ENCODE data around the gene GMPPA. TPM values are rescaled to one million over a fixed set of nuclear protein-coding genes. Genes with fewer than 3 reads are reported as not detected.

GMPPA gene
- total and polyA plus RNA-seq, 9 of the 15 experiments (the other 6 are each of a cell fraction or from before 2014, with no cell fraction given), result 7.0 to 101 (median 66.7) TPM

GRCh38 chr2:219495531-219496122, 3.1 kb upstream of the GMPPA start (continued):
- 0 out of 2 replicates have a peak, but pooled peaks have one; percentile 48 for TF ChIP-seq ZBTB7A (IDR thresholded peaks at IDR 0.05; ENCODE audit: borderline replicate concordance, control insufficient read depth, low read depth, low read length)
- TF ChIP-seq USF2 (CRISPR knock-in tag; IDR thresholded peaks at IDR 0.05), result peak; percentile 91
- 0 out of 4 replicates have a peak, but pooled peaks of 1 of the 2 experiments have one; percentile 28 for TF ChIP-seq RCOR1 (IDR thresholded peaks at IDR 0.05; ENCODE audit: borderline replicate concordance in 1 of 2, low read depth in 2 of 2, low read length in 2 of 2)
- TF ChIP-seq EP300 (IDR thresholded peaks at IDR 0.05; ENCODE audit: low read length), result peak; percentile 20; the same call in 1 of the 2 replicates

- Histone ChIP-seq H3K27ac (ENCODE audit: extremely low read depth, low read depth, low read length) (no peak overlapping the region), H3K79me2 (ENCODE audit: control insufficient read depth, insufficient read depth, low read length) (peaks cover 37% of the 10 kb centered on the region), H4K20me1 (replicated peaks; ENCODE audit: control insufficient read depth, insufficient read depth, low read length) (no peaks in the 10 kb centered on the region), H3K4me3 (no peak overlapping the region), H3K36me3 (ENCODE audit: control insufficient read depth, insufficient read depth, low read length) (no peaks in the 10 kb centered on the region), H3K9me3 (replicated peaks; ENCODE audit: control insufficient read depth, insufficient read depth, low read depth, low read length) (no peaks in the 10 kb centered on the region), H3K9ac (ENCODE audit: insufficient read depth in 1 of 2, low read depth in 2 of 2, low read length in 2 of 2) (peak overlapping the region in 1 of 2 experiments; percentile 81; a peak in 1 of 4 replicates), H3K4me2 (ENCODE audit: insufficient read depth, low read length) (no peak overlapping the region), H3K9me1 (ENCODE audit: control insufficient read depth, insufficient read depth, low read length) (no peaks in the 10 kb centered on the region), H3K4me1 (replicated peaks in 1 of 2; ENCODE audit: control insufficient read depth in 2 of 2, insufficient read depth in 2 of 2, low read length in 2 of 2) (peaks cover 33 to 65% of the 10 kb centered on the region in 2 experiments), H3K27me3 (ENCODE audit: control insufficient read depth in 2 of 2, insufficient read depth in 2 of 2, low read length in 2 of 2) (no peaks in the 10 kb centered on the region), H2AFZ (ENCODE audit: low read depth, low read length) (no peak overlapping the region)
- ATAC-seq (no peak), FAIRE-seq (no peak), DNase-seq (ENCODE audit: extremely low read depth in 1 of 4, low spot score in 3 of 4) (no peak)
- WGBS (ENCODE audit: insufficient coverage, low coverage, missing lambda C conversion rate), result 89% methylated on average over 10 of the region's 20 CpGs
- POLR2A ChIA-PET, result interaction anchor here (0.7 to 0.8 kb wide), 3 partner anchors 11 to 88 kb away, joined by 3 to 4 read pairs (median 3); no protein-coding TSS in a partner anchor
- no TSS peak for BruUV-seq (replicated peaks)
- CTCF ChIA-PET (ENCODE audit: low intra/inter-chr PET ratio), result interaction anchor here (0.8 to 2.2 kb wide), 3 partner anchors 13 to 34 kb away, joined by 3 to 9 read pairs (median 3); no protein-coding TSS in a partner anchor
- intact Hi-C loops (cut with micrococcal nuclease) (no loop called here), in situ Hi-C loops (cut with MboI) (no loop called here)
- 0 out of 2 replicates have a peak, but pooled peaks have one; percentile 46 for TF ChIP-seq ZBTB33 (CRISPR knock-in tag; IDR thresholded peaks at IDR 0.05)
- no peak for TF ChIP-seq ASH1L (IDR thresholded peaks at IDR 0.05; ENCODE audit: borderline replicate concordance, low read depth, partially characterized antibody)
Observed at GRCh38 chr2:219496247-219496824, 2.4 kb upstream of the GMPPA start.

Data from K562 (cell line).